SK-N-SH (cell line): ENCODE measurements around the gene ODAM.

ENCODE experiments used
- CHD2 ChIP-seq: fragments of 150-350 bp; IDR thresholded peaks from 2 replicates; pipeline ENCODE4 v1.6.1; 2018; ENCODE audit warnings: low read length; ENCODE audit not compliant: partially characterized antibody
- CTCF ChIP-seq: fragments of 200-600 bp; sonication (generic); IDR thresholded peaks from 2 replicates; pipeline ENCODE4 v1.6.1; 2017; ENCODE audit warnings: antibody characterized with exemption, mild to moderate bottlenecking, moderate library complexity
- ELF1 ChIP-seq: IDR thresholded peaks from 2 replicates; pipeline ENCODE4 v1.4.0; 2012
- EP300 ChIP-seq, 2 experiments: IDR thresholded peaks; 2 replicates each; pipeline versions ENCODE4 v1.4.0 to v1.6.1; 2012; ENCODE audit warnings: borderline replicate concordance in 1 of 2, low read depth in 1 of 2, low read length in 1 of 2
- EZH2phosphoT487 ChIP-seq: fragments of 200-600 bp; sonication (generic); IDR thresholded peaks from 2 replicates; pipeline ENCODE4 v1.6.1; 2017; ENCODE audit warnings: low read depth, mixed run types, mild to moderate bottlenecking, antibody characterized with exemption, moderate library complexity, borderline replicate concordance
- FOXJ3 ChIP-seq: sonication (generic); formaldehyde crosslinking; IDR thresholded peaks from 2 replicates; pipeline ENCODE4 v1.5.1; 2020; ENCODE audit warnings: mild to moderate bottlenecking, missing genetic modification reagents
- JUND ChIP-seq: IDR thresholded peaks from 2 replicates; pipeline ENCODE4 v1.4.0; 2012
- MAX ChIP-seq: IDR thresholded peaks from 2 replicates; pipeline ENCODE4 v1.4.0; 2012; ENCODE audit warnings: low read depth
- POLR2AphosphoS5 ChIP-seq: IDR thresholded peaks from 2 replicates; pipeline ENCODE4 v1.6.1; 2012; ENCODE audit warnings: low read depth, low read length
- RAD21 ChIP-seq: IDR thresholded peaks from 2 replicates; pipeline ENCODE4 v1.6.1; 2012; ENCODE audit warnings: mild to moderate bottlenecking, low read length
- SIN3A ChIP-seq: IDR thresholded peaks from 2 replicates; pipeline ENCODE4 v1.6.1; 2012; ENCODE audit warnings: low read depth, mild to moderate bottlenecking, low read length, moderate library complexity, borderline replicate concordance
- TEAD4 ChIP-seq: IDR thresholded peaks from 2 replicates; pipeline ENCODE4 v1.4.0; 2012; ENCODE audit warnings: mild to moderate bottlenecking, borderline replicate concordance; ENCODE audit not compliant: insufficient read depth
- USF1 ChIP-seq: IDR thresholded peaks from 2 replicates; pipeline ENCODE4 v1.4.0; 2012; ENCODE audit warnings: low read depth, borderline replicate concordance
- TF ChIP-seq, protein P1 (sequence below): fragments of 150-350 bp; IDR thresholded peaks from 2 replicates; pipeline ENCODE4 v1.6.1; 2016; ENCODE audit warnings: mild to moderate bottlenecking, low read depth, low read length

DNA sequence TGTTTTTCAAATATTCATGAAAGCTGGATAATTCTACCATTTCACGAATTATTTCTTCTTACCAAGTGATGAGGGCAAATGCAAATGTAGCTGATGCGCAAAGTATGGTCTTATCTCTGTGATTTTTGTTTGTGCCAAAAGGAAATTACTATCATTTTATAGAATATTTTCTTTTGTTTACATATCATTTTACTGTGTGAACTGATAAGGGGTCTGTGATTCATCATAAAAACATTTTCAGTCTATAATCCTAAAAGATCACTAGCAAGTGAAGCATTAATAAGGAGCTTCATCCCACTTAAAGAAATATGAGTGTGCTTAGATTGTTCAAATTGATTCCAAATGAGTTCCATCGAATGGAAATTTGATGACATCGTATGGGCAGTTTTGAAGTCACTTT is 47.6 kb downstream of the ODAM start:
- TF ChIP-seq CTCF (no peak), FOXJ3 (CRISPR knock-in tag) (no peak), USF1 (no peak), EP300 (IDR thresholded peaks at IDR 0.05; ENCODE audit: borderline replicate concordance in 1 of 2, low read depth in 1 of 2, low read length in 1 of 2) (no peak), EZH2phosphoT487 (no peak), TEAD4 (no peak), MAX (no peak), ELF1 (no peak), RAD21 (no peak), POLR2AphosphoS5 (no peak), CHD2 (no peak), SIN3A (no peak), JUND (no peak)
- TF ChIP-seq, protein P1, sequence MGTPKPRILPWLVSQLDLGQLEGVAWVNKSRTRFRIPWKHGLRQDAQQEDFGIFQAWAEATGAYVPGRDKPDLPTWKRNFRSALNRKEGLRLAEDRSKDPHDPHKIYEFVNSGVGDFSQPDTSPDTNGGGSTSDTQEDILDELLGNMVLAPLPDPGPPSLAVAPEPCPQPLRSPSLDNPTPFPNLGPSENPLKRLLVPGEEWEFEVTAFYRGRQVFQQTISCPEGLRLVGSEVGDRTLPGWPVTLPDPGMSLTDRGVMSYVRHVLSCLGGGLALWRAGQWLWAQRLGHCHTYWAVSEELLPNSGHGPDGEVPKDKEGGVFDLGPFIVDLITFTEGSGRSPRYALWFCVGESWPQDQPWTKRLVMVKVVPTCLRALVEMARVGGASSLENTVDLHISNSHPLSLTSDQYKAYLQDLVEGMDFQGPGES = no peak
